Nephron progenitor cell (in vitro differentiated cells): ENCODE data around the gene GABRG3.

Experiments
- DNase-seq: peaks from one replicate; pipeline ENCODE4 v3.0.0; 2021
- H3K27ac Mint-ChIP-seq: 2 replicates; pipeline ENCODE4 v1.8.0; 2021; ENCODE audit warnings: mild to moderate bottlenecking, moderate library complexity, mixed read lengths
- H3K27me3 Mint-ChIP-seq: 2 replicates; pipeline ENCODE4 v1.8.0; 2021; ENCODE audit warnings: mild to moderate bottlenecking, low read depth, mixed read lengths; ENCODE audit not compliant: poor library complexity
- H3K36me3 Mint-ChIP-seq: 2 replicates; pipeline ENCODE4 v1.8.0; 2021; ENCODE audit warnings: low read depth, mixed read lengths
- H3K4me1 Mint-ChIP-seq: 2 replicates; pipeline ENCODE4 v1.8.0; 2021; ENCODE audit warnings: mixed read lengths
- H3K4me3 Mint-ChIP-seq: 2 replicates; pipeline ENCODE4 v1.8.0; 2021; ENCODE audit warnings: mild to moderate bottlenecking, moderate library complexity, mixed read lengths
- H3K9me3 Mint-ChIP-seq: 2 replicates; pipeline ENCODE4 v1.8.0; 2021; ENCODE audit warnings: mild to moderate bottlenecking, moderate library complexity, mixed read lengths
- TF ChIP-seq, protein P1 (sequence below): fragments of 200-600 bp; sonication (generic); IDR thresholded peaks from 2 replicates; pipeline ENCODE4 v1.5.0; 2021; ENCODE audit warnings: antibody characterized with exemption

Gene GABRG3

DNA sequence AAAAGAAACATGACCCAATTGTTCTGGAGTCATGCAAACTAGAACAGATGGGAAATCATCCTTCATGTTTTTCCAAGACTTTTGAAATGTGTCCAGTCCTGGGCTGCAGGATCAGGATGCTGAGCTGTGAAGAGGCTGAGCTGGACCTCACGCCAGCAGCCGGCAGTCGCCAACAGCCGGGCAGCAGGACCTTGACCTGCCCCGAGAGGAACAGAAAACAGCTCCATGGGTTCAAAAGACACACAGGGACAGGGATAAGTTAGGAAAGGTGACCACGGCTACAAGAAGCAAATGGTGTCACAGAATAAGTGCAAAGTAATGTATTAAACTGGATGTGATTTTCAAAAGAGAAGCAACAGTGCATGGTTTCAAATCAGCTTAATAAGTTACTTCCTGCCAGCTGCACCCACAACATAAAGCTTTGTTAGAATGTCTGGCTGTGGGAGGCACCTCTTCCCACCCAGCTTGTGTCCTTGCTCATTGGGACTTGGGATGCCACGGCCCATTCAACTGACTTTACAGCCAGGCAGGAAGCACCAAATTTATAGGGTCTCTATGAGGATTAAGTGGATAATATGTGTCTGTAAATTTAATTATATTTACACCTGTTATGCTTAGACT is 266.4 kb downstream of the GABRG3 start:
- TF ChIP-seq, protein P1, sequence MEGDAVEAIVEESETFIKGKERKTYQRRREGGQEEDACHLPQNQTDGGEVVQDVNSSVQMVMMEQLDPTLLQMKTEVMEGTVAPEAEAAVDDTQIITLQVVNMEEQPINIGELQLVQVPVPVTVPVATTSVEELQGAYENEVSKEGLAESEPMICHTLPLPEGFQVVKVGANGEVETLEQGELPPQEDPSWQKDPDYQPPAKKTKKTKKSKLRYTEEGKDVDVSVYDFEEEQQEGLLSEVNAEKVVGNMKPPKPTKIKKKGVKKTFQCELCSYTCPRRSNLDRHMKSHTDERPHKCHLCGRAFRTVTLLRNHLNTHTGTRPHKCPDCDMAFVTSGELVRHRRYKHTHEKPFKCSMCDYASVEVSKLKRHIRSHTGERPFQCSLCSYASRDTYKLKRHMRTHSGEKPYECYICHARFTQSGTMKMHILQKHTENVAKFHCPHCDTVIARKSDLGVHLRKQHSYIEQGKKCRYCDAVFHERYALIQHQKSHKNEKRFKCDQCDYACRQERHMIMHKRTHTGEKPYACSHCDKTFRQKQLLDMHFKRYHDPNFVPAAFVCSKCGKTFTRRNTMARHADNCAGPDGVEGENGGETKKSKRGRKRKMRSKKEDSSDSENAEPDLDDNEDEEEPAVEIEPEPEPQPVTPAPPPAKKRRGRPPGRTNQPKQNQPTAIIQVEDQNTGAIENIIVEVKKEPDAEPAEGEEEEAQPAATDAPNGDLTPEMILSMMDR: no peak
- no peaks in the 10 kb centered on the region for H3K36me3 Mint-ChIP-seq
- H3K27me3 Mint-ChIP-seq: no peaks in the 10 kb centered on the region

GRCh38 chr15:27238209-27238608 is 267.2 kb downstream of the GABRG3 start:
- peaks cover 3% of the 10 kb centered on the region for H3K27me3 Mint-ChIP-seq
- H3K27ac Mint-ChIP-seq: no peak overlapping the region
- H3K36me3 Mint-ChIP-seq: no peaks in the 10 kb centered on the region
- peaks cover 7% of the 10 kb centered on the region for H3K4me1 Mint-ChIP-seq
- H3K9me3 Mint-ChIP-seq: no peaks in the 10 kb centered on the region
- DNase-seq: peak; percentile 20
- TF ChIP-seq, protein P1: peak; percentile 27
- no peak overlapping the region for H3K4me3 Mint-ChIP-seq

More for the DNA sequence above, 266.4 kb downstream of the GABRG3 start:
- Mint-ChIP-seq H3K4me3 (no peak overlapping the region), H3K27ac (no peak overlapping the region), H3K4me1 (peaks cover 5% of the 10 kb centered on the region), H3K9me3 (no peaks in the 10 kb centered on the region)
- no peak for DNase-seq

- DNase-seq: no peak
- Mint-ChIP-seq H3K9me3 (no peaks in the 10 kb centered on the region), H3K4me1 (peaks cover 9% of the 10 kb centered on the region), H3K4me3 (no peak overlapping the region), H3K27me3 (peaks cover 6% of the 10 kb centered on the region), H3K27ac (no peak overlapping the region), H3K36me3 (no peaks in the 10 kb centered on the region)
- TF ChIP-seq, protein P1: no peak
Observed at GRCh38 chr15:27238707-27239423, 267.9 kb downstream of the GABRG3 start.

GRCh38 chr15:27241943-27242342 is 271.0 kb downstream of the GABRG3 start:
- H3K9me3 Mint-ChIP-seq: no peaks in the 10 kb centered on the region
- TF ChIP-seq, protein P1: no peak
- H3K27me3 Mint-ChIP-seq: peaks cover 10% of the 10 kb centered on the region
- no peak overlapping the region for H3K4me3 Mint-ChIP-seq
- no peak overlapping the region for H3K27ac Mint-ChIP-seq
- H3K36me3 Mint-ChIP-seq: no peaks in the 10 kb centered on the region
- H3K4me1 Mint-ChIP-seq: peaks cover 5% of the 10 kb centered on the region
- no peak for DNase-seq

DNA sequence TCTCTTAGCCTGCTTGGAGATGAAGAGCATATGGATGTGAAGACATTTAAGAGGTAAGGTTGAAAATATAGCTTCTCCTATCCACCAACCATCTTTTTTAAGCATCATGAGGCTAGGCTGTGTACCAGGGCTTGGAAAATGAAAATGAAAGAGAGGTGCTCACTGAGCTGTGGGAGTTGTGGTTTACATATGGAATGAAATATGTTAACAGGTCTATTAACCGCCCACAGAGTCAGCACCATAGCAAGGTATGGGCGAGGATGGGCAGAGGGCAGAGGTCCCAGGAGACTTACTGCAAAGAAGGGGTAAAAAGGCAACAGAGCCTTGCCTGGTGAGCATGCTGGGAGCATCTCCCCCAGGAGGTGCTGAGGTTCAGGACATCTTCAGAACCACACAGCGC is 273.1 kb downstream of the GABRG3 start:
- DNase-seq: no peak
- Mint-ChIP-seq H3K27me3 (peaks cover 13% of the 10 kb centered on the region), H3K9me3 (no peaks in the 10 kb centered on the region), H3K27ac (no peak overlapping the region), H3K4me1 (peaks cover 5% of the 10 kb centered on the region), H3K36me3 (no peaks in the 10 kb centered on the region), H3K4me3 (no peak overlapping the region)
- TF ChIP-seq, protein P1: no peak

DNA sequence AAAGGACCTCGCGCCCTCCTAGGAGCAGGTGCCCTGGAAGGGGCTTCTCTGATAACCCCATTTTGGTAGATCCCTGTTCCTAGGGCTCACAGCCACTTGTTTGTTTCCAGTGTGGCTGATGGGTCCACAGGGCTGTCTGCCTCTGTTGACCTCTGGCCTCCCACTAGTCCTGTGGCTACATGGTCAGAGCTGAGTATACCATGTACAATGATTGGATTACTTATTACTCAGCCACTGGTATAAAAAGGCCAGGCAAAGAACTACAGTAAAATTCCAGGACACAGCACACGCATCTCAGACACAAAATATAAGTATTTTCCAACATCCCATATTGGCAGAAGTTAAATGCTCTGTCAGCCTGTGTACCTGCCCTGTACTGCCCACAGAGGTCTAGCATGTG is 277.3 kb downstream of the GABRG3 start:
- Mint-ChIP-seq H3K36me3 (no peaks in the 10 kb centered on the region), H3K27me3 (peaks cover 13% of the 10 kb centered on the region), H3K27ac (no peak overlapping the region), H3K4me1 (peaks cover 2% of the 10 kb centered on the region), H3K9me3 (no peaks in the 10 kb centered on the region), H3K4me3 (no peak overlapping the region)
- no peak for DNase-seq
- TF ChIP-seq, protein P1: no peak
